ENCODE results near the gene NOA1.
"Not testable (repeated sequence)": the region's sequence is repeated elsewhere in the genome, so short reads cannot be mapped to it uniquely, and the experiment has no call there.

NOA1 gene

GRCh38 chr4:56958111-56958517, 19.3 kb downstream of the NOA1 start:
- DNase-seq (ENCODE audit: low spot score), result peak; percentile 92

- no peak for DNase-seq (ENCODE audit: low spot score)
These were observed 23.5 kb downstream of the NOA1 start for GRCh38 chr4:56953680-56954520.

- DNase-seq (ENCODE audit: low spot score), result no peak
These were observed 36.0 kb downstream of the NOA1 start for GRCh38 chr4:56941403-56941802.

GRCh38 chr4:56940971-56941370, 36.4 kb downstream of the NOA1 start:
- DNase-seq (ENCODE audit: low spot score), result no peak

GRCh38 chr4:56940403-56940802, 37.0 kb downstream of the NOA1 start:
- no peak for DNase-seq (ENCODE audit: low spot score)

- not testable (repeated sequence) for DNase-seq (ENCODE audit: low spot score)
These were observed 37.6 kb downstream of the NOA1 start for GRCh38 chr4:56939826-56940225.

GRCh38 chr4:56937262-56937661, 40.1 kb downstream of the NOA1 start:
- peak; percentile 80 for DNase-seq (ENCODE audit: low spot score)

- DNase-seq (ENCODE audit: low spot score), result no peak
These were observed 45.5 kb downstream of the NOA1 start for GRCh38 chr4:56931924-56932323.

- no peak for DNase-seq (ENCODE audit: low spot score)
These were observed 46.8 kb downstream of the NOA1 start for GRCh38 chr4:56930638-56931037.

- no peak for DNase-seq (ENCODE audit: low spot score)
These were observed 50.2 kb downstream of the NOA1 start for GRCh38 chr4:56927196-56927595.

- DNase-seq (ENCODE audit: low spot score), result not testable (repeated sequence)
These were observed 62.4 kb downstream of the NOA1 start for GRCh38 chr4:56914977-56915376.

GRCh38 chr4:56914336-56914735, 63.1 kb downstream of the NOA1 start:
- no peak for DNase-seq (ENCODE audit: low spot score)
